Osteocyte (in vitro differentiated cells): Measurements from ENCODE around the gene MAP10. TPM values are rescaled to one million over a fixed set of nuclear protein-coding genes. Genes with fewer than 3 reads are reported as not detected.

Experiments used
- DNase-seq: peaks from one replicate; pipeline ENCODE4 v3.0.0; 2021; ENCODE audit warnings: mixed read lengths; ENCODE audit not compliant: unreplicated experiment; ENCODE audit errors: extremely low spot score
- H3K27ac Mint-ChIP-seq: one replicate; pipeline ENCODE4 v1.8.0; 2021; ENCODE audit warnings: mild to moderate bottlenecking, mixed read lengths; ENCODE audit not compliant: unreplicated experiment
- H3K27me3 Mint-ChIP-seq: one replicate; pipeline ENCODE4 v1.8.0; 2021; ENCODE audit warnings: mixed read lengths; ENCODE audit not compliant: unreplicated experiment
- H3K36me3 Mint-ChIP-seq: one replicate; pipeline ENCODE4 v1.8.0; 2021; ENCODE audit warnings: mixed read lengths; ENCODE audit not compliant: unreplicated experiment
- H3K4me1 Mint-ChIP-seq: one replicate; pipeline ENCODE4 v1.8.0; 2021; ENCODE audit warnings: mixed read lengths; ENCODE audit not compliant: unreplicated experiment
- H3K4me3 Mint-ChIP-seq: one replicate; pipeline ENCODE4 v1.8.0; 2021; ENCODE audit warnings: mild to moderate bottlenecking, moderate library complexity, mixed read lengths; ENCODE audit not compliant: unreplicated experiment
- H3K9me3 Mint-ChIP-seq: one replicate; pipeline ENCODE4 v1.8.0; 2021; ENCODE audit warnings: mixed read lengths; ENCODE audit not compliant: unreplicated experiment
- CTCF ChIP-seq: fragments of 200-600 bp; sonication (generic); IDR thresholded peaks from 2 replicates; pipeline ENCODE4 v1.5.0; 2021; ENCODE audit warnings: antibody characterized with exemption, mild to moderate bottlenecking, moderate library complexity
- total RNA-seq: library from RNA; stranded (reverse); gene quantifications from 2 replicates; pipeline ENCODE4 v1.2.1, GENCODE V29; 2021

MAP10 gene
- total RNA-seq, 1 donor from 2014 or later = 0.38 TPM

- Mint-ChIP-seq H3K36me3 (no peaks in the 10 kb centered on the region), H3K27ac (no peak overlapping the region), H3K4me1 (no peaks in the 10 kb centered on the region), H3K9me3 (no peaks in the 10 kb centered on the region), H3K27me3 (peaks cover 37% of the 10 kb centered on the region), H3K4me3 (no peak overlapping the region)
- no peak for TF ChIP-seq CTCF
- no peak for DNase-seq
Observed at GRCh38 chr1:232835166-232835565, 29.9 kb downstream of the MAP10 start.

GRCh38 chr1:232837087-232837486, 31.9 kb downstream of the MAP10 start:
- Mint-ChIP-seq H3K4me3 (no peak overlapping the region), H3K36me3 (no peaks in the 10 kb centered on the region), H3K4me1 (no peaks in the 10 kb centered on the region), H3K27ac (no peak overlapping the region), H3K9me3 (peaks cover 7% of the 10 kb centered on the region), H3K27me3 (peaks cover 28% of the 10 kb centered on the region)
- DNase-seq = no peak
- TF ChIP-seq CTCF = no peak

GRCh38 chr1:232841823-232842565, 36.8 kb downstream of the MAP10 start:
- DNase-seq = no peak
- H3K27me3 Mint-ChIP-seq = no peaks in the 10 kb centered on the region
- no peaks in the 10 kb centered on the region for H3K36me3 Mint-ChIP-seq
- no peak overlapping the region for H3K4me3 Mint-ChIP-seq
- no peak overlapping the region for H3K27ac Mint-ChIP-seq
- H3K9me3 Mint-ChIP-seq = peaks cover 7% of the 10 kb centered on the region
- H3K4me1 Mint-ChIP-seq = no peaks in the 10 kb centered on the region
- TF ChIP-seq CTCF = no peak

GRCh38 chr1:232844791-232845190, 39.6 kb downstream of the MAP10 start:
- Mint-ChIP-seq H3K9me3 (peaks cover 7% of the 10 kb centered on the region), H3K4me1 (no peaks in the 10 kb centered on the region), H3K36me3 (no peaks in the 10 kb centered on the region), H3K4me3 (no peak overlapping the region), H3K27ac (no peak overlapping the region), H3K27me3 (no peaks in the 10 kb centered on the region)
- no peak for TF ChIP-seq CTCF
- DNase-seq = no peak

- Mint-ChIP-seq H3K4me1 (no peaks in the 10 kb centered on the region), H3K27ac (no peak overlapping the region), H3K36me3 (no peaks in the 10 kb centered on the region), H3K4me3 (no peak overlapping the region), H3K27me3 (no peaks in the 10 kb centered on the region), H3K9me3 (peaks cover 6% of the 10 kb centered on the region)
- no peak for TF ChIP-seq CTCF
- DNase-seq = no peak
Observed at GRCh38 chr1:232845406-232845955, 40.3 kb downstream of the MAP10 start.
